ENCODE measurements around the gene PIK3R5.

GRCh38 chr17:8934346-8934745 lies 31.2 kb downstream of the PIK3R5 start:
- TF ChIP-seq CTCF (IDR thresholded peaks at IDR 0.05; ENCODE audit: poor library complexity, severe bottlenecking), result no peak
- no peak for TF ChIP-seq EP300 (conservative IDR thresholded peaks at IDR 0.05; ENCODE audit: poor library complexity, severe bottlenecking)
- no peak for TF ChIP-seq POLR2AphosphoS5 (IDR thresholded peaks at IDR 0.05)
- no peak for TF ChIP-seq TAF1 (IDR thresholded peaks at IDR 0.05; ENCODE audit: low read depth)
- TF ChIP-seq MXI1 (conservative IDR thresholded peaks at IDR 0.05; ENCODE audit: poor library complexity, severe bottlenecking), result no peak
- no peak for TF ChIP-seq SMC3 (conservative IDR thresholded peaks at IDR 0.05; ENCODE audit: poor library complexity)
- no peak for TF ChIP-seq EZH2 (IDR thresholded peaks at IDR 0.05; ENCODE audit: borderline replicate concordance, insufficient read depth, low read length, poor library complexity, severe bottlenecking)
- no peak for TF ChIP-seq RAD21 (conservative IDR thresholded peaks at IDR 0.05)

Data from neural cell (in vitro differentiated cells).